HUES6 (cell line): ENCODE measurements around the gene INVS.

ENCODE experiments used
- H3K27ac ChIP-seq: 2 replicates; pipeline ENCODE4 v1.7.0; 2013; ENCODE audit warnings: low read depth, mild to moderate bottlenecking, low read length, inconsistent platforms
- H3K27me3 ChIP-seq: 2 replicates; pipeline ENCODE4 v1.6.1; 2013; ENCODE audit warnings: low read length; ENCODE audit not compliant: control insufficient read depth, insufficient read depth
- H3K36me3 ChIP-seq: 2 replicates; pipeline ENCODE4 v1.6.1; 2013; ENCODE audit warnings: low read length; ENCODE audit not compliant: control insufficient read depth, insufficient read depth
- H3K4me1 ChIP-seq: 2 replicates; pipeline ENCODE4 v1.6.1; 2013; ENCODE audit warnings: low read length; ENCODE audit not compliant: control insufficient read depth, insufficient read depth
- H3K4me3 ChIP-seq: 2 replicates; pipeline ENCODE4 v1.5.1; 2013; ENCODE audit warnings: low read depth, low read length
- H3K9ac ChIP-seq: one replicate; pipeline ENCODE4 v1.6.1; 2013; ENCODE audit warnings: mild to moderate bottlenecking, low read length
- H3K9me3 ChIP-seq: 2 replicates; pipeline ENCODE4 v1.6.1; 2013; ENCODE audit warnings: low read depth, low read length; ENCODE audit not compliant: control insufficient read depth, insufficient read depth

The INVS gene

DNA sequence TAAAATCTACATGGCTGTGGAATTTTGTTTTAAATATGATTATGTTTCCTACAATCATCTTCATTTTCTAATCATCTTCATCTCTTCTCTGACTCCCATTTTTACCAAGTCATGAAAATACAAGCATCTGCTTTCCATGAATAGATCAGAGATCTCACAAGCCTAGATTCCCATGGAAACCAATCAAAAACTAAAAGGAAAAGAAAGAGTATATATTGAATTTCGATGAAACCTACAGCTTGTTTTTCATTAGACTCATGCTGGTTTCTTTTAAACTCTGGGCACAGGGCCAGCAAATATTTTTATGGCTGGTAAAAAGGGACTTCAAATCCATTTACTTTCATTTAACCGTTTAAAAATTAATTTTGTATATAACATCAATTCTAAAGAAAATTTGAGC lies 51.2 kb downstream of the INVS start:
- H3K27me3 ChIP-seq: no peaks in the 10 kb centered on the region
- no peaks in the 10 kb centered on the region for H3K36me3 ChIP-seq
- no peak overlapping the region for H3K27ac ChIP-seq
- no peak overlapping the region for H3K4me3 ChIP-seq
- no peaks in the 10 kb centered on the region for H3K9me3 ChIP-seq
- no peak overlapping the region for H3K9ac ChIP-seq
- peaks cover 26% of the 10 kb centered on the region for H3K4me1 ChIP-seq

DNA sequence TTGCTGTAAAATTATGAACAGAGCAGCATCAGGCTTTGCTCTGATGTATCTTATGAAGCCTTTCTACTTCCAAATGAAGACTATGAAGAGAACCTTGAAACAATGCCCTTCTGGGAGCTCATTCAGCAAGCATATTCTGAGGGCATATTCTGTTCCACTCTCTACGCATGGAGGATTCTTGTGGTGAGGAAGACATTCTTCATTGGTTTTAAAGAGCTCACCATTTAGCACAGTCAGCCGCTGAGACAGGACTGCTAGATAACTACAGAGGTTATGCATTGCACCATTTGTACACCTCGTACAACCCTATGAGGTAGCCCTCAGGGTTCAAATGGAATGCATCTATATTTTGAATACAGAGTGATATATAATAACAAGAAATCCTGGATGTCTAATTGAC lies 61.0 kb downstream of the INVS start:
- H3K4me1 ChIP-seq: no peaks in the 10 kb centered on the region
- H3K27ac ChIP-seq: no peak overlapping the region
- H3K27me3 ChIP-seq: no peaks in the 10 kb centered on the region
- no peak overlapping the region for H3K9ac ChIP-seq
- H3K9me3 ChIP-seq: no peaks in the 10 kb centered on the region
- H3K36me3 ChIP-seq: no peaks in the 10 kb centered on the region; the same call in 1 of the 2 replicates
- H3K4me3 ChIP-seq: no peak overlapping the region

- Histone ChIP-seq H3K27me3 (no peaks in the 10 kb centered on the region), H3K9me3 (no peaks in the 10 kb centered on the region), H3K27ac (no peak overlapping the region), H3K4me3 (no peak overlapping the region), H3K4me1 (no peaks in the 10 kb centered on the region), H3K9ac (no peak overlapping the region), H3K36me3 (no peaks in the 10 kb centered on the region)
Measured at GRCh38 chr9:100167176-100167575, 68.1 kb downstream of the INVS start.

- Histone ChIP-seq H3K36me3 (no peaks in the 10 kb centered on the region), H3K9me3 (no peaks in the 10 kb centered on the region), H3K4me1 (no peaks in the 10 kb centered on the region), H3K9ac (no peak overlapping the region), H3K4me3 (no peak overlapping the region), H3K27me3 (no peaks in the 10 kb centered on the region), H3K27ac (no peak overlapping the region)
Measured at GRCh38 chr9:100167915-100168654, 69.0 kb downstream of the INVS start.

- no peaks in the 10 kb centered on the region for H3K27me3 ChIP-seq
- H3K9me3 ChIP-seq: 0 out of 2 replicates have a peak, but pooled peaks cover 2% of the 10 kb centered on the region
- H3K9ac ChIP-seq: no peak overlapping the region
- H3K4me3 ChIP-seq: no peak overlapping the region
- no peak overlapping the region for H3K27ac ChIP-seq
- no peaks in the 10 kb centered on the region for H3K36me3 ChIP-seq
- H3K4me1 ChIP-seq: no peaks in the 10 kb centered on the region
Measured at GRCh38 chr9:100170085-100170484, 71.0 kb downstream of the INVS start.

DNA sequence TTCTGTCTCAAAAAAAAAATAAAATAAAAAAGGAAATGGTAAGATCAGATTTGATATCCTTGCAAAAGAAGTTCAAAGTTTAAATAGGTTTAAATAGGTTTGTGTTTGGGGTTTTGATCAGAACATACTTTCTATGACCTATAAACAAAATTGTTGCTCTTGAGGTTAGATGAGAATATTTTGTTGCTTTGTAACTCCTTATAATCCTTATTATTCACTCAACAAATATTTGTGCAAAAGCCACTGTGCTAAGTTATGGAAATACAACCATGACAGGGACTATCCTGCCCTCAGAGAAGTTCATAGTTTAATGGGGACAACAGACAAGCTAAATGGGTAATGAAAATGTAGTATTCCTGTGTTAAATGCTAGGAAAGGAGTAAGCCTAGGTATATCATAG lies 71.5 kb downstream of the INVS start:
- Histone ChIP-seq H3K36me3 (no peaks in the 10 kb centered on the region), H3K9me3 (0 out of 2 replicates have a peak, but pooled peaks cover 7% of the 10 kb centered on the region), H3K27ac (no peak overlapping the region), H3K4me1 (no peaks in the 10 kb centered on the region), H3K27me3 (no peaks in the 10 kb centered on the region), H3K9ac (no peak overlapping the region), H3K4me3 (no peak overlapping the region)

DNA sequence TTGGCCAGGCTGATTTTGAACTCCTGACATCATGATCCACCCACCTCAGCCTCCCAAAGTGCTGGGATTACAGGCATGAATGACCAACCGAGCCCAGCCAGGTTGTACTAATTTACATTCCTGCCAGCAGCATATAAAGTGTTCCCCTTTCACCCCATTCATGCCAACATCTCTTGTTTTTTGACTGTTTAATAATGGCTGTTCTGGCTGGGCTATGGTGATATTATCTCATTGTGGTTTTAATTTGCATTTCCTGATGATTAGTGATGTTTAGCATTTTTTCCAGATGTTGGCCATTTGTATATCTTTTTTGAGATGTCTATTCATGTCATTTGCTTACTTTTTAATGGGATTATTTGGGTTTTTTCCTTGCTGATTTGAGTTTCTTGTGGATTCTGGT lies 87.3 kb downstream of the INVS start:
- no peak overlapping the region for H3K27ac ChIP-seq
- H3K27me3 ChIP-seq: no peaks in the 10 kb centered on the region
- H3K4me3 ChIP-seq: no peak overlapping the region
- peaks cover 14% of the 10 kb centered on the region for H3K9me3 ChIP-seq
- no peaks in the 10 kb centered on the region for H3K4me1 ChIP-seq
- no peak overlapping the region for H3K9ac ChIP-seq
- no peaks in the 10 kb centered on the region for H3K36me3 ChIP-seq

- Histone ChIP-seq H3K4me1 (no peaks in the 10 kb centered on the region), H3K27ac (no peak overlapping the region), H3K27me3 (no peaks in the 10 kb centered on the region), H3K9ac (no peak overlapping the region), H3K4me3 (no peak overlapping the region), H3K36me3 (no peaks in the 10 kb centered on the region), H3K9me3 (peaks cover 18% of the 10 kb centered on the region)
Measured at GRCh38 chr9:100190339-100190738, 91.3 kb downstream of the INVS start.

DNA sequence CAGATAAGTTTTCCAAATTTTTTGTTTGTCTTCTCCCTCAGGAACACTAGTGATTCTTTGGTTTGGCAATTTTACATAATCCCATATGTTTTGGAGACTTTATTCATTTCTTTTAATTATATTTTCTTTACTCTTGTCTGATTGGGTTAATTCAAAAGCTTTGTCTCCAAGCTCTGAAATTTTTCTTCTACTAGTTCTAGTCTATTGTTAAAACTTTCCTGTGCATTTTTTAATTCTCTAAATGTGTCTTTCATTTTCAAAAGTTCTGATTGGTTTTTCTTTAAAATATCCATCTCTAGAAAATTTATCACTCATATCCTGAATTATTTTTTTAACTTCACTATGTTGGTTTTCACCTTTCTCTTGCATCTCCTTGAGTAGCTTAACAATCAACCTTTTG lies 92.2 kb downstream of the INVS start:
- Histone ChIP-seq H3K9me3 (peaks cover 18% of the 10 kb centered on the region), H3K27ac (no peak overlapping the region), H3K4me3 (no peak overlapping the region), H3K36me3 (no peaks in the 10 kb centered on the region), H3K27me3 (no peaks in the 10 kb centered on the region), H3K4me1 (no peaks in the 10 kb centered on the region), H3K9ac (no peak overlapping the region)

DNA sequence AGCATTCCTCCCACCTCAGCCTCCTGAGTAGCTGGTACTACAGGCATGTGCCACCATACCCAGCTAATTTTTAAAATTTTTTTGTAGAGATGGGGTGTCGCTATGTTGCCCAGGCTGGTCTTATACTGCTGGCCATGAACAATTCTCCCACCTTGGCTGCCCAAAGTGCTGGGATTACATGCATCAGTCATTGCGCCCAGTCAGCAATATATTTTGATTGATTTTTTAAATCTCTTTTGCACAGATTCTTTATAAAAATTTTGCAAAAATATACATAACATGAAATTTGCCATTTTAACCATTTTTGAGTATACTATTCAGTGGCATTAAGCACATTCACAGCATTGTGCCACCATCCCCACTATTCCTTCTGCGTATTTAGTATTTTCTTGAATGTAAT lies 94.0 kb downstream of the INVS start:
- Histone ChIP-seq H3K9me3 (peaks cover 18% of the 10 kb centered on the region), H3K4me1 (no peaks in the 10 kb centered on the region), H3K27ac (no peak overlapping the region), H3K9ac (no peak overlapping the region), H3K4me3 (no peak overlapping the region), H3K27me3 (no peaks in the 10 kb centered on the region), H3K36me3 (no peaks in the 10 kb centered on the region)

DNA sequence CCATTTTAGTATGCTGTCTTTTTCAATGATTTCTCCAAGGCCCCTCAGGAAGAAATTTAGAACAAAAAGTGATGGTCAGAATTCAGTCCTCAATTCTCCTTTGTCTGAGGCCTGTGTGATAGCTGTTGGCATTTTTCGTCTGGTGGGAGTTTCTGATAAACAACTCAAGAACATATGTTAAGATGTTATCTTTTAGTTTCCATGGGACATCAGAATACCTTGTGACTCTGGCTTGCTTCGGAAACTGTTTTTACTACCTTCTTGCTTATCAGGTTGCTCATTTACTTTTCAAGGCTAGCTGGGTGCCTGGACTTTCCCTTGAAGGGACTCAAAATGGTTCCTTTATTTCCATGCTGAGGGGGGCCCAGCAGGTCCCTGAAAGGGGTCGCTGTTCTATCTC lies 97.2 kb downstream of the INVS start:
- Histone ChIP-seq H3K27me3 (no peaks in the 10 kb centered on the region), H3K27ac (no peak overlapping the region), H3K4me3 (no peak overlapping the region), H3K4me1 (no peaks in the 10 kb centered on the region), H3K36me3 (no peaks in the 10 kb centered on the region), H3K9ac (no peak overlapping the region), H3K9me3 (peaks cover 4% of the 10 kb centered on the region; the same call in 1 of the 2 replicates)
